HL-60/S4 treated with phorbol 12-myristate 13-acetate at 8.2 ng/mL for 4 days and 3 days (cell line): ENCODE data around the gene GPR176.

Experiments
- in situ Hi-C: fragments of 300-500 bp; cut with MboI; formaldehyde crosslinking; loops from 2 replicates; pipeline ENCODE4 v1.15.0; 2022; ENCODE audit warnings: low sequenced_read_pairs

The GPR176 gene

GRCh38 chr15:39936681-39937080, 16.6 kb upstream of the GPR176 start:
- in situ Hi-C loops: no loop called here

- in situ Hi-C loops: no loop called here
Observed at GRCh38 chr15:39936187-39936586, 16.1 kb upstream of the GPR176 start.

GRCh38 chr15:39935241-39935640, 15.2 kb upstream of the GPR176 start:
- in situ Hi-C loops: no loop called here

GRCh38 chr15:39934397-39935071, 14.5 kb upstream of the GPR176 start:
- in situ Hi-C loops: no loop called here

GRCh38 chr15:39931615-39932014, 11.5 kb upstream of the GPR176 start:
- in situ Hi-C loops: no loop called here

- in situ Hi-C loops: no loop called here
Observed at GRCh38 chr15:39926526-39926925, 6.5 kb upstream of the GPR176 start.

- in situ Hi-C loops: no loop called here
Observed at GRCh38 chr15:39925112-39925842, 5.2 kb upstream of the GPR176 start.

- in situ Hi-C loops: no loop called here
Observed at GRCh38 chr15:39924437-39924836, 4.4 kb upstream of the GPR176 start.

- in situ Hi-C loops: no loop called here
Observed at GRCh38 chr15:39922462-39923092, 2.5 kb upstream of the GPR176 start.

GRCh38 chr15:39921274-39921638, 1.2 kb upstream of the GPR176 start:
- in situ Hi-C loops: no loop called here

GRCh38 chr15:39920510-39921273, 626 bp upstream of the GPR176 start:
- in situ Hi-C loops: no loop called here

GRCh38 chr15:39919411-39919747, 687 bp downstream of the GPR176 start:
- in situ Hi-C loops: no loop called here

- in situ Hi-C loops: no loop called here
Observed at GRCh38 chr15:39918688-39919385, 1.2 kb downstream of the GPR176 start.

GRCh38 chr15:39914977-39915376, 5.1 kb downstream of the GPR176 start:
- in situ Hi-C loops: no loop called here

GRCh38 chr15:39909007-39909406, 11.1 kb downstream of the GPR176 start:
- in situ Hi-C loops: no loop called here

- in situ Hi-C loops: no loop called here
Observed at GRCh38 chr15:39908186-39908585, 11.9 kb downstream of the GPR176 start.

GRCh38 chr15:39907216-39907615, 12.8 kb downstream of the GPR176 start:
- in situ Hi-C loops: no loop called here

- in situ Hi-C loops: no loop called here
Observed at GRCh38 chr15:39904115-39904514, 16.0 kb downstream of the GPR176 start.

GRCh38 chr15:39898317-39898716, 21.7 kb downstream of the GPR176 start:
- in situ Hi-C loops: no loop called here

- in situ Hi-C loops: no loop called here
Observed at GRCh38 chr15:39896846-39897245, 23.2 kb downstream of the GPR176 start.

- in situ Hi-C loops: no loop called here
Observed at GRCh38 chr15:39896101-39896500, 24.0 kb downstream of the GPR176 start.
